ENCODE results near the gene MEIOSIN. TPM values are rescaled to one million over a fixed set of nuclear protein-coding genes. Genes with fewer than 3 reads are reported as not detected.

Gene MEIOSIN
- total and polyA plus RNA-seq, 8 donors: not detected

DNA sequence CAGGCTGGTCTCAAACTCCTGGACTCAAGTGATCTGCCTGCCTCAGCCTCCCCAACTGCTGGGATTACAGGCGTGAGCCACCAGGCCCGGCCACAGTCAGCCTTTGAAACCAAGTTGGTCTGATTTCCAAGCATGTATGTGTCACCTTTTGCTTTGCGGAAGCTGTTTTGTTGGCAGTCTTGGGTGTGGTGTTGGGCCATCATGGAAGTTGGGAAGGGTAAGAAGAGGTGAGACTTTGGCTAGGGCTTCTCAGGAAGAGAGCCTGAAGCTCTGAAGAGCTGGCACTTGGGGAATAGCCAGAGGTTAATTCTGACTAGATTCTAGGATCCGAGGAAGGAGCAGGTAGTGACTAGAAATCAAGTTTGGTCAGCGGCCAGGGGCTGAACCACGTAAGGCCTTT is 79.1 kb downstream of the MEIOSIN start:
- FAIRE-seq: no peak

More for the DNA sequence above, 79.1 kb downstream of the MEIOSIN start:
- intact Hi-C loops (cut with DNase I): loop anchor here in 1 of 3 donors (10.0 kb wide), 1 partner anchor 203 kb away; no protein-coding TSS in a partner anchor
- no peaks in the 10 kb centered on the region for H3K4me1 ChIP-seq
- H3K27me3 ChIP-seq: no peaks in the 10 kb centered on the region
- H3K27ac ChIP-seq: no peak overlapping the region
- no peak for ATAC-seq
- DNase-seq: no peak
- TF ChIP-seq, protein P1, sequence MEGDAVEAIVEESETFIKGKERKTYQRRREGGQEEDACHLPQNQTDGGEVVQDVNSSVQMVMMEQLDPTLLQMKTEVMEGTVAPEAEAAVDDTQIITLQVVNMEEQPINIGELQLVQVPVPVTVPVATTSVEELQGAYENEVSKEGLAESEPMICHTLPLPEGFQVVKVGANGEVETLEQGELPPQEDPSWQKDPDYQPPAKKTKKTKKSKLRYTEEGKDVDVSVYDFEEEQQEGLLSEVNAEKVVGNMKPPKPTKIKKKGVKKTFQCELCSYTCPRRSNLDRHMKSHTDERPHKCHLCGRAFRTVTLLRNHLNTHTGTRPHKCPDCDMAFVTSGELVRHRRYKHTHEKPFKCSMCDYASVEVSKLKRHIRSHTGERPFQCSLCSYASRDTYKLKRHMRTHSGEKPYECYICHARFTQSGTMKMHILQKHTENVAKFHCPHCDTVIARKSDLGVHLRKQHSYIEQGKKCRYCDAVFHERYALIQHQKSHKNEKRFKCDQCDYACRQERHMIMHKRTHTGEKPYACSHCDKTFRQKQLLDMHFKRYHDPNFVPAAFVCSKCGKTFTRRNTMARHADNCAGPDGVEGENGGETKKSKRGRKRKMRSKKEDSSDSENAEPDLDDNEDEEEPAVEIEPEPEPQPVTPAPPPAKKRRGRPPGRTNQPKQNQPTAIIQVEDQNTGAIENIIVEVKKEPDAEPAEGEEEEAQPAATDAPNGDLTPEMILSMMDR (IDR thresholded peaks at IDR 0.05): no peak
- 83 to 85% methylated on average over 6 of the region's 6 CpGs for WGBS, 2 donors
- H3K4me3 ChIP-seq: no peak overlapping the region
- H3K9me3 ChIP-seq: no peaks in the 10 kb centered on the region
- H3K36me3 ChIP-seq: no peaks in the 10 kb centered on the region

Other genes starting within 250 kb of the MEIOSIN start
- 1 to 10 TPM; 2.1 to 6.3 (median 3.2) TPM for gene RTN2, start 236.4 kb upstream of the MEIOSIN start, total RNA-seq
- 1 to 10 TPM; 4.4 to 9.5 TPM for gene RTN2, start 236.4 kb upstream of the MEIOSIN start, polyA plus RNA-seq
- under 1 TPM; 0.22 to 0.41 (median 0.30) TPM for gene PPM1N, start 235.0 kb upstream of the MEIOSIN start, total RNA-seq
- 1 to 10 TPM in 1 of 2 donors, under 1 TPM in 1; 0.53 to 2.1 TPM for gene PPM1N, start 235.0 kb upstream of the MEIOSIN start, polyA plus RNA-seq
- gene VASP, start 226.0 kb upstream of the MEIOSIN start, total RNA-seq: 10 to 100 TPM; 12.5 to 49.3 (median 25.1) TPM
- gene VASP, start 226.0 kb upstream of the MEIOSIN start, polyA plus RNA-seq: 10 to 100 TPM; 32.7 to 34.3 TPM
- 1 to 10 TPM; 3.4 to 8.0 (median 6.0) TPM for gene OPA3, start 148.6 kb upstream of the MEIOSIN start, total RNA-seq
- 1 to 10 TPM; 3.7 to 3.8 TPM for gene OPA3, start 148.6 kb upstream of the MEIOSIN start, polyA plus RNA-seq
- gene GPR4, start 131.2 kb upstream of the MEIOSIN start, total RNA-seq: 1 to 10 TPM in 3 of 6 donors, under 1 TPM in 3; 0.56 to 2.2 (median 0.99) TPM
- gene GPR4, start 131.2 kb upstream of the MEIOSIN start, polyA plus RNA-seq: 1 to 10 TPM; 2.4 to 3.0 TPM
- 10 to 100 TPM; 20.9 to 51.2 (median 28.3) TPM for gene EML2, start 94.0 kb upstream of the MEIOSIN start, total RNA-seq
- 10 to 100 TPM; 47.8 to 51.0 TPM for gene EML2, start 94.0 kb upstream of the MEIOSIN start, polyA plus RNA-seq
- 10 to 100 TPM in 1 of 6 donors, 1 to 10 TPM in 5; 2.6 to 10.1 (median 6.6) TPM for gene GIPR, start 65.2 kb upstream of the MEIOSIN start, total RNA-seq
- 10 to 100 TPM; 28.7 to 49.0 TPM for gene GIPR, start 65.2 kb upstream of the MEIOSIN start, polyA plus RNA-seq
- 100 to 1,000 TPM in 5 of 6 donors, 10 to 100 TPM in 1; 77.6 to 141 (median 133) TPM for gene SNRPD2, start 41.5 kb upstream of the MEIOSIN start, total RNA-seq
- 100 to 1,000 TPM; 125 to 183 TPM for gene SNRPD2, start 41.5 kb upstream of the MEIOSIN start, polyA plus RNA-seq
- 1 to 10 TPM; 3.4 to 6.3 (median 4.9) TPM for gene QPCTL, start 40.8 kb upstream of the MEIOSIN start, total RNA-seq
- gene QPCTL, start 40.8 kb upstream of the MEIOSIN start, polyA plus RNA-seq: 1 to 10 TPM; 5.5 to 7.3 TPM
- gene FBXO46, start 2.5 kb upstream of the MEIOSIN start, total RNA-seq: 10 to 100 TPM in 4 of 6 donors, 1 to 10 TPM in 2; 6.7 to 11.3 (median 10.7) TPM
- gene FBXO46, start 2.5 kb upstream of the MEIOSIN start, polyA plus RNA-seq: 1 to 10 TPM; 8.3 to 8.7 TPM
- 10 to 100 TPM; 18.7 to 38.2 (median 28.0) TPM for gene SIX5, start 35.8 kb downstream of the MEIOSIN start, total RNA-seq
- gene SIX5, start 35.8 kb downstream of the MEIOSIN start, polyA plus RNA-seq: 10 to 100 TPM; 25.1 to 42.5 TPM
- 10 to 100 TPM; 27.0 to 74.7 (median 37.7) TPM for gene DMPK, start 49.1 kb downstream of the MEIOSIN start, total RNA-seq
- 100 to 1,000 TPM; 147 to 293 TPM for gene DMPK, start 49.1 kb downstream of the MEIOSIN start, polyA plus RNA-seq
- 10 to 100 TPM; 14.3 to 23.0 (median 18.6) TPM for gene DMWD, start 59.4 kb downstream of the MEIOSIN start, total RNA-seq
- 10 to 100 TPM; 14.2 to 39.8 TPM for gene DMWD, start 59.4 kb downstream of the MEIOSIN start, polyA plus RNA-seq
- gene RSPH6A, start 81.9 kb downstream of the MEIOSIN start, total RNA-seq: under 1 TPM in 1 of 6 donors, not detected in 5; 0.08 TPM
- under 1 TPM in 1 of 2 donors, not detected in 1; 0.08 TPM for gene RSPH6A, start 81.9 kb downstream of the MEIOSIN start, polyA plus RNA-seq
- 10 to 100 TPM; 25.7 to 44.7 (median 28.5) TPM for gene SYMPK, start 129.7 kb downstream of the MEIOSIN start, total RNA-seq
- 100 to 1,000 TPM; 133 to 142 TPM for gene SYMPK, start 129.7 kb downstream of the MEIOSIN start, polyA plus RNA-seq
- gene FOXA3, start 130.9 kb downstream of the MEIOSIN start, total RNA-seq: 10 to 100 TPM; 20.6 to 45.0 (median 28.3) TPM
- 10 to 100 TPM; 19.8 to 24.1 TPM for gene FOXA3, start 130.9 kb downstream of the MEIOSIN start, polyA plus RNA-seq
- 10 to 100 TPM; 10.0 to 19.4 (median 14.7) TPM for gene IRF2BP1, start 152.7 kb downstream of the MEIOSIN start, total RNA-seq
- 10 to 100 TPM; 13.3 to 21.5 TPM for gene IRF2BP1, start 152.7 kb downstream of the MEIOSIN start, polyA plus RNA-seq
- 1 to 10 TPM; 3.6 to 5.6 (median 4.4) TPM for gene MYPOP, start 169.2 kb downstream of the MEIOSIN start, total RNA-seq
- 1 to 10 TPM; 5.2 to 6.9 TPM for gene MYPOP, start 169.2 kb downstream of the MEIOSIN start, polyA plus RNA-seq
- not detected for gene NANOS2, start 181.3 kb downstream of the MEIOSIN start, total RNA-seq
- not detected for gene NANOS2, start 181.3 kb downstream of the MEIOSIN start, polyA plus RNA-seq
- gene NOVA2, start 240.4 kb downstream of the MEIOSIN start, total RNA-seq: 1 to 10 TPM in 4 of 6 donors, under 1 TPM in 2; 0.43 to 1.5 (median 1.2) TPM
- gene NOVA2, start 240.4 kb downstream of the MEIOSIN start, polyA plus RNA-seq: 1 to 10 TPM; 1.7 to 2.6 TPM